ENCODE data around the gene TSHR.

The TSHR gene

DNA sequence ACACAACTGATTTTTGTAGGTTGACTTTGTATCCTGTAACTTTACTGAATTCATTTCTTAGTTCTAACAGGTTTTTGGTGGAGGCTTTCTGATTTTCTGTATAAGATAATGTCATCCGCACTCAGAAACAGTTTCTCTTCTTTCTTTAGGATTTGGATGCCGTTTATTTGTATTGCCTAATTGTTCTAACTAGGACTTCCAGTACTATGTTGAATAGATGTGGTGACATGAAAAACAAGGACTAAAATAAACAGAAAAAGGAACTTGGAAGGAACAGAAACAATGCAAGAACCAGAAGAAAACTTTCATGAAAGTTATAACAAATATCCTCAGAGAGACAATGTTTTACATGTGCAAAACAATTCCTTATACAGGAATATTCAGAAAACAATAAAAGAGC is 165.1 kb downstream of the TSHR start:
- no peaks in the 10 kb centered on the region for H3K79me1 ChIP-seq (replicated peaks; ENCODE audit: low read length, poor library complexity, severe bottlenecking)
- no peak overlapping the region for H3K4ac ChIP-seq (ENCODE audit: low read depth in 1 of 2, low read length in 2 of 2)
- no peak overlapping the region for H3K18ac ChIP-seq (ENCODE audit: low read depth in 1 of 2, low read length in 2 of 2)
- no peak overlapping the region for H2AK5ac ChIP-seq (ENCODE audit: low read length, severe bottlenecking)
- no peak overlapping the region for H3K4me3 ChIP-seq (ENCODE audit: insufficient read depth in 1 of 2, low read depth in 1 of 2, low read length in 2 of 2)
- no peak overlapping the region for H3K23ac ChIP-seq (ENCODE audit: low read length in 2 of 2)
- H3K4me1 ChIP-seq (ENCODE audit: control insufficient read depth, insufficient read depth, low read depth, low read length), result no peaks in the 10 kb centered on the region
- no peaks in the 10 kb centered on the region for H3K9me3 ChIP-seq (ENCODE audit: control insufficient read depth, low read length)
- H3K36me3 ChIP-seq (ENCODE audit: control insufficient read depth in 1 of 2, insufficient read depth in 2 of 2, low read depth in 1 of 2, low read length in 2 of 2), result no peaks in the 10 kb centered on the region
- H2AFZ ChIP-seq (ENCODE audit: low read depth, low read length), result no peak overlapping the region
- H3K4me2 ChIP-seq (ENCODE audit: low read length, poor library complexity, severe bottlenecking), result no peak overlapping the region
- H2BK12ac ChIP-seq (ENCODE audit: low read length in 2 of 2), result no peak overlapping the region
- no peaks in the 10 kb centered on the region for H3K27me3 ChIP-seq (ENCODE audit: control insufficient read depth in 1 of 2, insufficient read depth in 1 of 2, low read length in 2 of 2)
- no peak overlapping the region for H4K91ac ChIP-seq (ENCODE audit: low read length)
- no peak for DNase-seq
- no peak overlapping the region for H2BK120ac ChIP-seq (ENCODE audit: low read depth, low read length)
- 80% methylated on average over 2 of the region's 2 CpGs for WGBS
- H3K27ac ChIP-seq (ENCODE audit: low read length, poor library complexity, severe bottlenecking), result no peak overlapping the region
- H4K8ac ChIP-seq (ENCODE audit: low read length), result no peak overlapping the region
- H3K14ac ChIP-seq (ENCODE audit: low read length in 2 of 2), result no peak overlapping the region
- no peak overlapping the region for H2BK15ac ChIP-seq (ENCODE audit: low read depth, poor library complexity, severe bottlenecking)
- no peak overlapping the region for H2BK5ac ChIP-seq (ENCODE audit: low read depth, low read length, poor library complexity, severe bottlenecking)
- no peak overlapping the region for H3K9ac ChIP-seq (ENCODE audit: low read length)

DNA sequence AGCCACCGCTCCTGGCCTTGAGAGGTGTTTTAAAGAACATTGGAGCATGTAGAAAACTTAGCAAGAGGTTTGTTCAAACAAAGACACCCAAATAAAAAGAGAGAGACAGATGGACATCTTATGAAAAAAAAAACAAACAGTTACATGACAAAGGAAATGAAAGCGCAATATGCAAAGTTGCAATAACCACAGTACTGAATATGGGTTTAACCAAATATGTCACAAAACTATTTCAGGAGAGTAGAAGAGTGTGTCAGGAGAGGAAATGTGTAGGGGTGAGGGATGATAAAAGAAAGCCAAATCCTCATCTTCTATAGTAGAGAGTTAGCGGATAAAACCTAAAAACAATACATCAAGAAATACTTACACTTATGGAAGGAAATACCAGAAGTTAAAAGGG is 166.9 kb downstream of the TSHR start:
- H2AK5ac ChIP-seq (ENCODE audit: low read length, severe bottlenecking), result no peak overlapping the region
- no peak overlapping the region for H2BK12ac ChIP-seq (ENCODE audit: low read length in 2 of 2)
- H4K91ac ChIP-seq (ENCODE audit: low read length), result no peak overlapping the region
- H3K9me3 ChIP-seq (ENCODE audit: control insufficient read depth, low read length), result no peaks in the 10 kb centered on the region
- no peak overlapping the region for H3K23ac ChIP-seq (ENCODE audit: low read length in 2 of 2)
- H3K27ac ChIP-seq (ENCODE audit: low read length, poor library complexity, severe bottlenecking), result no peak overlapping the region
- H3K4me2 ChIP-seq (ENCODE audit: low read length, poor library complexity, severe bottlenecking), result no peak overlapping the region
- no peak overlapping the region for H4K8ac ChIP-seq (ENCODE audit: low read length)
- H3K27me3 ChIP-seq (ENCODE audit: control insufficient read depth in 1 of 2, insufficient read depth in 1 of 2, low read length in 2 of 2), result no peaks in the 10 kb centered on the region
- no peak overlapping the region for H2BK120ac ChIP-seq (ENCODE audit: low read depth, low read length)
- no peak overlapping the region for H3K14ac ChIP-seq (ENCODE audit: low read length in 2 of 2)
- H3K9ac ChIP-seq (ENCODE audit: low read length), result no peak overlapping the region
- DNase-seq, result no peak
- no peaks in the 10 kb centered on the region for H3K79me1 ChIP-seq (replicated peaks; ENCODE audit: low read length, poor library complexity, severe bottlenecking)
- no peak overlapping the region for H3K4me3 ChIP-seq (ENCODE audit: insufficient read depth in 1 of 2, low read depth in 1 of 2, low read length in 2 of 2)
- WGBS, result 83% methylated on average over 1 of the region's 3 CpGs
- no peak overlapping the region for H2BK5ac ChIP-seq (ENCODE audit: low read depth, low read length, poor library complexity, severe bottlenecking)
- H2AFZ ChIP-seq (ENCODE audit: low read depth, low read length), result no peak overlapping the region
- no peak overlapping the region for H3K4ac ChIP-seq (ENCODE audit: low read depth in 1 of 2, low read length in 2 of 2)
- no peaks in the 10 kb centered on the region for H3K36me3 ChIP-seq (ENCODE audit: control insufficient read depth in 1 of 2, insufficient read depth in 2 of 2, low read depth in 1 of 2, low read length in 2 of 2)
- H3K18ac ChIP-seq (ENCODE audit: low read depth in 1 of 2, low read length in 2 of 2), result no peak overlapping the region
- H3K4me1 ChIP-seq (ENCODE audit: control insufficient read depth, insufficient read depth, low read depth, low read length), result no peaks in the 10 kb centered on the region
- no peak overlapping the region for H2BK15ac ChIP-seq (ENCODE audit: low read depth, poor library complexity, severe bottlenecking)

DNA sequence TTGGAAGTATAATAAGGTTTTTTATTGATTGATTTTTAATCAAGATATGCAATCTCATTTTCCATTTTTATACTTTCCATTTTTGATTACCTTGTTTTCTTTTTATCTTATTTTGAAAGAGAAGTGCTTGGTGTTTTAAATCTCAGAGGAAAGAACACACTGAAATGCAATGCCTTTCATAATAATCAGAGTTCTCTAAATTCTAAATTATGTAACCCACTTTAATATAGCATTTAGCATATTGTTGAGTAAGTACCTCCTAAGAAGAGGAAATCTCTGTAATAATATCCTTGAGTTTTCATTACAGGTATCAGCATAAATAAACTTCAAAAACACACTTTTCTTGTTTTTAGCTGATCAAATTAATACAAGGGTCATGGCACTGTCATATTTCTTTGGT is 168.4 kb downstream of the TSHR start:
- Histone ChIP-seq H3K9me3 (ENCODE audit: control insufficient read depth, low read length) (no peaks in the 10 kb centered on the region), H3K18ac (ENCODE audit: low read depth in 1 of 2, low read length in 2 of 2) (no peak overlapping the region), H4K8ac (ENCODE audit: low read length) (no peak overlapping the region), H4K91ac (ENCODE audit: low read length) (no peak overlapping the region), H3K79me1 (replicated peaks; ENCODE audit: low read length, poor library complexity, severe bottlenecking) (no peaks in the 10 kb centered on the region), H3K14ac (ENCODE audit: low read length in 2 of 2) (no peak overlapping the region), H2BK5ac (ENCODE audit: low read depth, low read length, poor library complexity, severe bottlenecking) (no peak overlapping the region), H3K36me3 (ENCODE audit: control insufficient read depth in 1 of 2, insufficient read depth in 2 of 2, low read depth in 1 of 2, low read length in 2 of 2) (no peaks in the 10 kb centered on the region), H2BK120ac (ENCODE audit: low read depth, low read length) (no peak overlapping the region), H2AK5ac (ENCODE audit: low read length, severe bottlenecking) (no peak overlapping the region), H3K27me3 (ENCODE audit: control insufficient read depth in 1 of 2, insufficient read depth in 1 of 2, low read length in 2 of 2) (no peaks in the 10 kb centered on the region), H3K4me2 (ENCODE audit: low read length, poor library complexity, severe bottlenecking) (no peak overlapping the region), H3K4me3 (ENCODE audit: insufficient read depth in 1 of 2, low read depth in 1 of 2, low read length in 2 of 2) (no peak overlapping the region), H3K9ac (ENCODE audit: low read length) (no peak overlapping the region), H3K27ac (ENCODE audit: low read length, poor library complexity, severe bottlenecking) (no peak overlapping the region), H2BK12ac (ENCODE audit: low read length in 2 of 2) (no peak overlapping the region), H3K23ac (ENCODE audit: low read length in 2 of 2) (no peak overlapping the region), H3K4me1 (ENCODE audit: control insufficient read depth, insufficient read depth, low read depth, low read length) (no peaks in the 10 kb centered on the region), H2AFZ (ENCODE audit: low read depth, low read length) (no peak overlapping the region), H3K4ac (ENCODE audit: low read depth in 1 of 2, low read length in 2 of 2) (no peak overlapping the region), H2BK15ac (ENCODE audit: low read depth, poor library complexity, severe bottlenecking) (no peak overlapping the region)
- DNase-seq, result no peak

DNA sequence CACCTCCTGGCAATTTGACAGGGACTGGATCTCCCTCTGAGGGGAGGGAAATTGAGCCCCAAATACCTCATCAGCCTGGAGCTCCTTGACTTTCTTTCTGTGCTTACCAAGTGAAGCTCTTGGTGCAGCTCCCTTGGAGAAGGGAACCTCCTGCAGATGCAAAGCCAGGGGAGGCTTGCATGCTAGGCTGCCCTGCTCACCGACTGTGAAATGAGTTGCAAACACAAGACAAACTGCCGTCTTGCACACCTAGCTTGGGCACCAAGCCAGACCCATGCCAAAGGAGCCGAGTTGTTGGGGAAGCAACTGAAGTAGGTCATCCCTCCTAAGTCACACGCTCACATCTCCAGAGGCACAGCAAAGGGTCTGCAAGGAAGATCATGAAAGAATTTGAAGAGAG is 170.1 kb downstream of the TSHR start:
- H3K9ac ChIP-seq (ENCODE audit: low read length), result no peak overlapping the region
- no peaks in the 10 kb centered on the region for H3K36me3 ChIP-seq (ENCODE audit: control insufficient read depth in 1 of 2, insufficient read depth in 2 of 2, low read depth in 1 of 2, low read length in 2 of 2)
- H3K14ac ChIP-seq (ENCODE audit: low read length in 2 of 2), result no peak overlapping the region
- H2BK120ac ChIP-seq (ENCODE audit: low read depth, low read length), result no peak overlapping the region
- H2BK12ac ChIP-seq (ENCODE audit: low read length in 2 of 2), result no peak overlapping the region
- H3K18ac ChIP-seq (ENCODE audit: low read depth in 1 of 2, low read length in 2 of 2), result no peak overlapping the region
- H3K4me1 ChIP-seq (ENCODE audit: control insufficient read depth, insufficient read depth, low read depth, low read length), result no peaks in the 10 kb centered on the region
- no peaks in the 10 kb centered on the region for H3K27me3 ChIP-seq (ENCODE audit: control insufficient read depth in 1 of 2, insufficient read depth in 1 of 2, low read length in 2 of 2)
- H4K91ac ChIP-seq (ENCODE audit: low read length), result no peak overlapping the region
- no peak overlapping the region for H2BK15ac ChIP-seq (ENCODE audit: low read depth, poor library complexity, severe bottlenecking)
- no peak overlapping the region for H2AFZ ChIP-seq (ENCODE audit: low read depth, low read length)
- no peak for DNase-seq
- H3K9me3 ChIP-seq (ENCODE audit: control insufficient read depth, low read length), result no peaks in the 10 kb centered on the region
- no peak overlapping the region for H3K4me2 ChIP-seq (ENCODE audit: low read length, poor library complexity, severe bottlenecking)
- H4K8ac ChIP-seq (ENCODE audit: low read length), result no peak overlapping the region
- H2AK5ac ChIP-seq (ENCODE audit: low read length, severe bottlenecking), result no peak overlapping the region
- H3K4ac ChIP-seq (ENCODE audit: low read depth in 1 of 2, low read length in 2 of 2), result no peak overlapping the region
- no peak overlapping the region for H3K4me3 ChIP-seq (ENCODE audit: insufficient read depth in 1 of 2, low read depth in 1 of 2, low read length in 2 of 2)
- 79% methylated on average over 3 of the region's 4 CpGs for WGBS
- no peak overlapping the region for H2BK5ac ChIP-seq (ENCODE audit: low read depth, low read length, poor library complexity, severe bottlenecking)
- H3K79me1 ChIP-seq (replicated peaks; ENCODE audit: low read length, poor library complexity, severe bottlenecking), result no peaks in the 10 kb centered on the region
- no peak overlapping the region for H3K23ac ChIP-seq (ENCODE audit: low read length in 2 of 2)
- H3K27ac ChIP-seq (ENCODE audit: low read length, poor library complexity, severe bottlenecking), result no peak overlapping the region

All from mesenchymal stem cell (in vitro differentiated cells and primary cell).